ENCODE data around the gene MAP1LC3B2.

GRCh38 chr12:116538076-116538591 lies 21.0 kb upstream of the MAP1LC3B2 start:
- TF ChIP-seq CTCF (IDR thresholded peaks at IDR 0.05; ENCODE audit: insufficient read depth, low read length) (no peak), REST (IDR thresholded peaks at IDR 0.05; ENCODE audit: insufficient replicate concordance, low read depth) (no peak), POLR2AphosphoS5 (IDR thresholded peaks at IDR 0.05; ENCODE audit: low read depth) (no peak)
